HG02678 (cell line): ENCODE results near the gene MBOAT2.
"Not testable (repeated sequence)": the region's sequence is repeated elsewhere in the genome, so short reads cannot be mapped to it uniquely, and the experiment has no call there.

Source experiments
- ATAC-seq: cut with Tn5 transposase; IDR thresholded peaks from one replicate; pipeline ENCODE4 v1.9.1; 2021; ENCODE audit warnings: mild to moderate bottlenecking, moderate library complexity; ENCODE audit not compliant: unreplicated experiment

MBOAT2 gene

DNA sequence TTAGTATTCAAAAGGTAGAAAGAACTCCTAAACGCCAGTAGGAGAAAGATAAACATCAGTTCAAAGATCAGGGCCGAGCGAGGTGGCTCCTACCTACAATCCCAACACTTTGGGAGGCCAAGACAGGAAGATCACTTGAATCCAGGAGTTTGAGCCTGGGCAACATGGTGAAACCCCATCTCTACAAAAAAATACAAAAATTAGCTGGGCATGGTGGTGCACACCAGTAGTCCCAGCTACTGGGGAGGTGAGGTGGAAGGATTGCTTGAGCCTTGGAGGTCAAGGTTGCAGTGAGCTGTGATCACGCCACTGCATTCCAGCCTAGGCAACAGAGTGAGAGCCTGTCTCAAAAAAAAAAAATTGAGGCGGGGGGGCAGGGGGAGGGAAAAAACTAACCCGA lies 40.6 kb downstream of the MBOAT2 start:
- no peak for ATAC-seq

DNA sequence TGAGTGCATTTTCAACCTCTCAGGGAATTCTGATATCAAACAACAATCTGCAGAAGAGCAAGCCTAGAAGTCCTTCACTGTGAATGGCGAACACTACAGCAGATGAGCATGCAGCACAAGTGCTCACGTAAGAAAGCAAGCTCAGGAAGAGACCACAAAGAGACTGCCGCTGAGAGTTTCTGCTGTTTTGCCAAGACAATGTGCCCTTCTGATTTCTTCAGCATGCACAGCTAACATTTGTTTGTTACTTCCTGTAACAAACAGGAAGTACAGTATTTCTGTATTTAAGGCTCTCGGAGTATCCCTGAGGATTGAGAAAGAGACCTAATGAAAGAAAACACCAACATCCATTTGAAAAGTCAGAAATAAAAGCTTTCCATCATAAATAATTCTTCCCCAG lies 45.9 kb downstream of the MBOAT2 start:
- no peak for ATAC-seq

DNA sequence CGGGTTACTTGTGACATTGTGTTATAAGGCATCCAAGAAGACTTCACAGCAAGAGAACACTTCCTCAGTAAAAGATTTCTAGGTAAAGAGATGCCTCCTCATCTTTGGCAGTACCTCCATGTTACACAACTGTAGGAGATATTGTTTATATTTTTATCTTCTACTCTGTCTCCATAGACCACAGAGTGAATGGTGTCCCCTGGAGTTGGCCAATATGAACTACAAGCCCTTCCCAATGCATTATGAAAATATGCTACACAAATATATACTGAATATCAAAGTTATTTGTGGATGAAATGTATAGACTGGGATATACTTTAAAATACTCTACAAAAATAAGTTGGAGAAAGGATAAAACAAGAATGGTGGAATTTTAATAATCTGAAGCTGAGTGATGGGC lies 46.7 kb downstream of the MBOAT2 start:
- no peak for ATAC-seq

DNA sequence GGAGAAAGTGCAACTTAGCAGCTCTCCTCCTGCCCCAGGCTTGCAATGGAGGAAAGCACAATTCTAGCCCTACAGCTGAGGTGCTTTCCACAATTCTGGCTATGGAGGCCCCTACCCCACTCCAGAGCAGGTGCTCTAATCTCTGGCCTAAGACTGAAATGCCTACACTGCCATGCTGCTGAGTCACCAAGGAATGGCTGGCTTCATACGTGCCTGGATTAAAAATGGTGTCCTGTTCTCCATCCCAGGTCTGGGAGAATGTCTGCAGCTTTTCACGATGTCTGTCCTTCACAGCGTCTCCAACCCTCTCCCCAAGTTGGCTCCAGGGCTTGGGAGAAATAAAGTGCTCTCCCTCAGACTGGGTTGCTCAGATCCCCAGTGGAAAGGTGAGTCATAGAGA lies 48.5 kb downstream of the MBOAT2 start:
- ATAC-seq, result no peak

DNA sequence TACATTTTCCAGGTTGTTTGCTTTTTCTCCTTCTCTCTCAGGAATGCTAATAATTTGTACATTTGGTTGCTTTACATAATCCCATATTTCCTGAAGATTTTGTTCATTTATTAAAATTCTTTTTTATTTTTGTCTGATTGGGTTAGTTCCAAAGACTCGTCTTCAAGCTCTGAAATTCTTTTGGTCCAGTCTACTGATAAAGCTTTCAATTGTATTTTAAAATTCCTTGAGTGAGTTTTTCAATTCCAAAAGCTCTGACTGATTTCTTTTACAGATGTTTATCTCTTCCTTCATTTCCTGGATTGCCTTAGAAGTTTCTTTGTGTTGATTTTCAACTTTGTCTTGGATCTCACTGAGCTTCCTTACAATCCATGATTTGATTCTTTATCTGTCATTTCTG lies 50.0 kb downstream of the MBOAT2 start:
- no peak for ATAC-seq

DNA sequence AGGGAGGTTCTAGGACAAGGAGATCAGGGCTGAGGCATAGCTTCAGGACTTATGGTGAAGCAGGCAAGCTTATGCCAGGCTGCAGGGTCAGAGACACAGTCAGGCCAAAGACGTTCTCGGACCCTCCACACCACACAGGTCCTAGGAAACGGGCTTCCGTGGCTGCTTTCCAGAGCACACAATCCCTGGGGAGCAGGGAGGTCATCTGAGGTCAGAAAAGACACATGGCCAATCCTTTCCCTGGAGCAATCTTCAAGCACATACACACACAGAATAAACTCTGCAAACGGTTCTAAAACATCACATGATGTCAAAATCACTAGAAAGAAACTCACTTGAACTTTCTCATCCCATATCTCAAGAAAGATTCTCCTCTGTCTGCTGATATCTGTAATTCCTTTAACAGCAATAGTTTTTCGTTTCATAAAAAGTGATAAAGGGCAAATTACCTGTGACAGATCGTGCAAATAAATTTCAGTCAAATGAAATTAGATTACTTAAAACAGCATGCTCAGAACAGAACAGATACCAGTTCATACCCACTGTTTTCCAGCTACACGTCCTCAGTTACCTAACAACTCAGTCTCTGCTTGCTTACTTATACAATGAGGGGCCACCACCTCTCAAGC lies 63.9 kb downstream of the MBOAT2 start:
- no peak for ATAC-seq

DNA sequence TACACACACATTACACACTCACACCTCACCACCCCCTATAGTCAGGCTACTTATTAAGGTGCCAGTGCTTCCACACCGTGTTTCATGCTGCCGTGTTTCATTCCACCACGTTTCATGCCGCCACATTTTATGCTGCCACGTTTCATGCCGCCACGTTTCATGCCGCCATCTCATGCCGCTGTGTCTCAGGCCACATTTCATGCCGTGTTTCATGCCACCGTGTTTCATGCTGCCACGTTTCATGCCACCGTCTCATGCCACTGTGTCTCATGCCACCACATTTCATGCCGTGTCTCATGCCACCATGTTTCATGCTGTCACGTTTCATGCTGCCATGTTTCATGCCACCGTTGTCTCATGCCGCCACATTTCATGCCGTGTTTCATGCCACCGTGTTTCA lies 65.1 kb downstream of the MBOAT2 start:
- no peak for ATAC-seq

DNA sequence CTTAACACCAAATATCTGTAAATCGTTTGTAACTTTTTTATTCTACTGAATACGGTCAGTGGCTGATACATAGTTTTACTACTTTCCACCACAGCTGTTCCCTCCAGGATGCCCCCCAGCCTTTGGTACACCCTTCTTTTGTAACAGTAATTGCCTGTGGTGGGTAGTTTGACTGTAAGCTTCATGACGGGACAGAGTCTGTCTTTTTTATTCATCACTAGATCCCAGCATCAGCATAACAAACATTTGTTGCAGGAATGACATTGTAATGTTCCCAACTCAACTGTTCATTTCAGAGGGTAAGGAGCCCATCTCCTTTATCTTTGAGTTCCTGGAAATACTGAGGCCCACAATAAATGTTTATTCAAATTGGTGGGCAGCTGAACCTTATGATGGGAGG lies 67.5 kb downstream of the MBOAT2 start:
- no peak for ATAC-seq

DNA sequence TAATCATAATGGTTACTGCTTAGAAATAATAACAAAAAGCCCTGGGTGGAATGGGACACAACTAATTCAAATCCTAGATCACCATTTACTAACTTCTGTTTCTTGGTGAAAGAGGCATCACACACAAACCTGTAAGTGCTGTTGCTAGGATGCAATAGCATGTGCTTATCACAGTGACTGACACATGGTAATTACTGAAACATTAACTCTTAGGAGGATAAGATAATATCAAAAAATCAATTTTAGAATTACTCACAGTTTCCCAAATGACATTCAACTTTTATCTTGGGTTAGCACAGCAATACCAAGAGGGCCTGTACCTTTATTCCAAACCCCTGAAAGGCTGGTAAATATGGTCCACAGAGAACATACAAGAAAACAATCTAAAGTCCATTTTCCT lies 69.1 kb downstream of the MBOAT2 start:
- ATAC-seq, result no peak

DNA sequence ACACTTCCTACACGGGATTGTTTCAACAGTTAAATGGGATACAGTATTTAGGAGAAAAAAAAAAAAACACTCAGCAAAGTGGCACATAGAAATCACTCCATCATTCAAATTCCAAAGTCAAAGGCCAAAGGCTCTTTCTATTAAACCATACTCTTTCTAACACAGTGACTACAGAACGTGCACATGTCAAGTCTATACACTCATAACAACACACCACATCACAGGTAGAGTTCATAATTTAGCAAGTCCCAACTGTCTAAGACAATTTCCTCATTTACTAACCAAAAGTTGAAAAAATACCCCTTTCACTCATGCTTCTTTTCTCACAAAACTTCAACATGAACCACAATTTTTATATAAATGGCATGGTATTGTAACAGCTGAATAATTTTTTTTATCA lies 70.8 kb downstream of the MBOAT2 start:
- ATAC-seq, result no peak

DNA sequence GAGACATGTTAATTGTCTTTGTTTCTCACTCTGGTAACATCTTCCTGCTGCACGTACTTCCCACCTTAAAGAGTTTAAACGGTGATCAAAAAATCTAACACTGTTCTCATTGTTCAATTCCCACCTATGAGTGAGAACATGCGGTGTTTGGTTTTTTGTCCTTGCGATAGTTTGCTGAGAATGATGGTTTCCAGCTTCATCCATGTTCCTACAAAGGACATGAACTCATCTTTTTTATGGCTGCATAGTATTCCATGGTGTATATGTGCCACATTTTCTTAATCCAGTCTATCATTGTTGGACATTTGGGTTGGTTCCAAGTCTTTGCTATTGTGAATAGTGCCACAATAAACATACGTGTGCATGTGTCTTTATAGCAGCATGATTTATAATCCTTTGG lies 73.3 kb downstream of the MBOAT2 start:
- ATAC-seq, result not testable (repeated sequence)

DNA sequence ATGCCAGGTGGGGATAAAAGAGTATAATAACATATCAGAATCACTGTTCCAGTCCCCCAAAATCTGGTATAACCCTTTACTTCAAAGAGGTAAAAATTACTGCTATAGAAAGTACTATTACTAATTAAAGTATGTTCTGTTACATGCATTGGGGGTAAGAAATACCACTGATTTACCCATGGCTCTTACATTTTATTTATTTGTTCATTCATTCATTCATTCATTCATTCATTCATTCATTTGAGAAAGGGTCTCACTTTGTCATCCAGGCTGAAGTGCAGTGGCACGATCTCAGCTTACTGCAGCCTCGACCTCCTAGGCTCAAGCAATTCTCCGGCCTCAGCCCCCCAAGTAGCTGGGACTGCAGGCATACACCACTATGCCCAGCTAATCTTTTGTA lies 74.4 kb downstream of the MBOAT2 start:
- no peak for ATAC-seq

DNA sequence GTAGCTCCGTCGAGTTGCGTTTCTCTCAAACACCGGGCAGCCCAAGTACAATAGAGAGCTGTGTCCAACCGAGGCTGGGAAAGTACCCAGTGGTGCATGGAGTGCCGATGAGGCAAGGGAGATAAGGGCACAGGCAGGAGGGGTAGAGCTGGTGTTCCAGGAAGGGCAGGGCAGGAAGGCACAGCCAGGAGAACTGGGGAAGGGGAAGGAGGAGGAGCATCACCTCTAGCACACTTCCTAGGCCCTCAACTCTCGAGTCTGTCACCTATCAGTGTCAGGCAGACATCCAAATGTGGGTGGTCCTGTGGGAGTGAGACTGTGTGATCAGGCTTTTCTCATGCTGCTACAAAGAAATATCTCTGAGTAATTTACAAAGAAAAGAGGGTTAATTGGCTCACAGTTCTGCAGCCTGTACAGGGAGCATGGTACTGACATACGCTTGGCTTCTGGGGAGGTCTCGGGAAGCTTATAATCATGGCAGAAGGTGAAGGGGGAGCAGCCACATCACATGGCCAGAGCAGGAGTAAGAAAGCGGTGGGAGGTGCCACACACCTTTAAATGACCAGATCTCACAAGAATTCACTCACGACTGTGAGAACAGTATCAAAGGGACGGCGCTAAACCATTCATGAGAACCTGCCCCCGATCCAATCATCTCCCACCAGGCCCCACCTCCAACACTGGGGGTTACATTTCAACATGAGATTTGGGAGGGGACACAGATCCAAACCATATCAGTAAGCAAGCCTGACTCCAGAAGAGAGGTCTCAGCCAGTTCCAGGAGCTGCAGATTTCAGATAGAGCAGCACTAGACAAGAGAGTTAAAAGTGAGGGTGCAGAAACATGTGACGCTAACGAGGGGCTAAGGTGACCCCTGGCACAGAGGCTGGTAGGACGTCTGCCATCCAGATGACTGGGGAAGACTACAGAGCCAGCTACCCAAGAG lies 75.7 kb downstream of the MBOAT2 start:
- ATAC-seq, result no peak

DNA sequence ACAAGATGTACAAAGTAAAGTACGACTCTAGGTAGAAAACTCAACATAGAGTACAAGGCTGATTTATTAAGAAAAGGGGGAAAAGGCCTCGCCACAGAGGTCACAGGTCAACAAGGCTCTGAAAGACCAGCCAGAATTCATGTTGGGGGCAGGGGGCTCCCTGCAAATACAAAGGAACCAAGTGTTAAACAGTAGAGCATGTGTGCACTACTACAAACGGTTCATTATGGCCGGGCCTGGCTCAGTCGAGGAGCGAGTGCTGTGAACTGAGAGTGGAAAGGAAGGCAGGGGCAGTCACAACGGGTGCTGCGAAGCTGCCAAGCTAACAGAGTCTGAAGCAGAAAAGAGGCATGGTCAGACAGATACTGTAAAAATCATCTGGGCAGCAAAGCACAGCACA lies 77.1 kb downstream of the MBOAT2 start:
- ATAC-seq, result no peak

DNA sequence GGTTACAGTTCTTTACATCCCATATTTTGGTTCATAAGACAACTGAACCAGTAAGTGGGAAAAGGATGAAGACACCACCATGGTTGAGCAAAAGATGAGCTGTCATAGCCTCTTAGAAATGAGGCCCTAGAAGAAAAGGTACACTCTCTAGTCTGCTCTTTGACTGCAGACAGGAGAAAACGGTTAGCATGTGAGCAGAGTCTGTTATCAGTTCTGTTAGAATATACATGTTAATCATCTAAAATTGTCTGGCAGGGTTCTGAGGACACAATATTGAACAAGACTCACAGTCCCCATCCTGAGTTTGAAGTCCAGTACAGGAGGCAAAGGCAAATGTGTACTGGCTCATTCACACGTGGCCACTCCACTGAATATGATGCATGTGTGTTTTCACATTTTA lies 78.1 kb downstream of the MBOAT2 start:
- ATAC-seq, result no peak

DNA sequence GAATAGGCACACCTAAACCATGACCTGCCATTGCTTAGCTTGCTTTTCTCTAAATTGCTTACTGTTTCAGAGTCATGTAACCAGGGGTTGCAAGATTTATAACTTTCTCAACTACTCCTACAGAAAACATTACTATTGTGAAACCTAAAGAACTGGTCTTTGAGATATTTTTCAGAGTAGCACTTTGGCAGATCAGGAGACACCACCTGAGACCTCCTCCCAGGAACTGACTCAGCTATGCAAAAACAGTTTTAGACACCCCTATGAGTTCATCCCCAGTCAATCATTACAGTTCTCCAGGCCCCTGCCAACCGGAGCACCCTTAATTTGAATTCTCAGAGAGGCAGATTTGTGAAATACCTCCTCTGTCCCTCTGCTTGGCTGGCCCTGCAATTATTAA lies 80.3 kb downstream of the MBOAT2 start:
- ATAC-seq, result no peak

DNA sequence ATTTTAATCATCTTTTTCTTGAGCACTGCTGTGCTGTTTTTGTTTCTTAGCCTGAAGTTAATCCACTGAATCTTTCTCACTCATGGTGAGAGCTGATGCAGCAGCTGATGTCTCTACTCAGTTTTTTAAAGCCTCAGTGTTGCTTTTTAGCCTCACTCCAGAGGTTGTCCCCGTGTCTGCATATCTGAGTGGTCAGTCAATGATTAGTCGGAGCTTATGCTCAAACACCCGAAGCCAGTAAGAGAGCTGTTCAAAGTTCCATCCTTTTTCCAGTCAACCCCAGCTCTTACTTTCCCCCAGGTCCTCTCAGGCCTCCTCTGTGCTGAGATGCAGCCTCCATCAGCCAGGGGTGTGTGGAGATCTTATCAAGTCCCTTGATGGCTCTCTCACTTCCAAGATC lies 81.1 kb downstream of the MBOAT2 start:
- no peak for ATAC-seq

DNA sequence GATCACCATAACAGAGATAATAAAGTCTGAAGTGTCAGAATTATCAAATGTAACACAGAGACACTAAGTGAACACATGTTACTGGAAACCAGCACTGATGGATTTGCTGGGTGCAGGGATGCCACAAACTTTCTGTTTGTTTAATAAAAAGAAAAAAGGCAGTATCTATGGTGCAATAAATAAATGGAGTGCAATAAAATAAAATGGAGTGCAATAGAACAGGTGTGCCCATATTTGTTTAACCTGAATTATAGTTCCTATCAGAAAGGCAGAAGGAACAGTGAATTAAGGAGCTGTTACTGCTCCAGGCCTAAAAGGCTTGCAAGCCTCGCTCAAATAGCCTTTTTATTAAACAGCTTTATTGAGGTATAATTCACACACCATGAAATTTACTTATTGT lies 85.1 kb downstream of the MBOAT2 start:
- ATAC-seq, result no peak

DNA sequence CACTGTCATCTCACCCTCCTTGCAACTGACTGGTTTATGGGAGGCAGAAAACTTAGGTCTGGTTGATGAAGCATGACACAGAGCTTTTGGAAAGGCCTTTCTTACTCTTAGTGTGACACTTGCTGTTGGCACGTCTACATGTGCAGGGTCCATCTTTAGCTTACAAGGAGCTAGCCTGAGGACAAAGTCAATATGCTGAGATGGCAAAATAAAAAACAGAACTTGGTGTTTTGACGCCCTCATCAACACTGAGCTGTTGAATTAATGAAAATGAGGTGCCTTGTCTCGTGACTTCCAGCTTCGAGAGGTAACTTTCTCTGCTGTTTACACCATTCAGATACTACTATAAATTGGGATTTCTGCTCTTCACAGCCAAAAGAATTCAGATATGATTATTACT lies 87.5 kb downstream of the MBOAT2 start:
- no peak for ATAC-seq

DNA sequence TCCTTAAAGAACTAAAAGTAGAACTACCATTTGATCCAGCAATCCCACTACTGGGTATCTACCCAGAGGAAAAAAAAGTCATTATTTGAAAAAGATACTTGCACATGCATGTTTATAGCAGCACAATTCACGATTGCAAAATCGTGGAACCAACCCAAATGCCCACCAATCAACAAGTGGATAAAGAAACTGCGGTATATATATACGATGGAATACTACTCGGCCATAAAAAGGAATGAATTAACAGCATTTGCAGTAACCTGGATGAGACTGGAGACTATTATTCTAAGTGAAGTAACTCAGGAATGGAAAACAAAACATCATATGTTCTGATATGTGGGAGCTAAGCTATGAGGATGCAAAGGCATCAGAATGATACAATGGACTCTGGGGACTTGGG lies 89.7 kb downstream of the MBOAT2 start:
- ATAC-seq, result not testable (repeated sequence)

DNA sequence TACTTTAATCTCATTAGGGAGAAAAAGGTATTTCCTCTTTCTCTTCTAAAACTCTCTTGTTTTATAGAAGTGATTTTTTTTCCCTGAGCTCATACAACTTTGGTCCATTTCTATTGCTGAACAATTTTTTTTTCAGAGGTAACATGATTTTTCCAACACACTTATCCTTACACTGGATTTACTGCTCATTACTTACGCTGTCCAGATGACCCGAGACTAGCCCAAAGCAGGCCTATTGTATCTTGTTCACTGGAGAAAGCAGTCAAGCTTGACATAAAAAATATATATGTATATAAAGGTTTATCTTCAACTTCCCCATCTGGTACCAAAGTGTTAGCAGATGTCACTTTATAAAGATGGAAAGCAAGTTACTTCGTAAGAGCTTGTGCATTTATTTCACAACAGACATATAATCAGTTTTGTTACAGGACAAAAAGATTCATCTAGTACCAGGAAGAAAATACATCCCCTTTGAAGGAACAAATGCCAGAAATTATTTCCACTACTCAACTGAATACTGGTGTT lies 95.7 kb downstream of the MBOAT2 start:
- no peak for ATAC-seq

DNA sequence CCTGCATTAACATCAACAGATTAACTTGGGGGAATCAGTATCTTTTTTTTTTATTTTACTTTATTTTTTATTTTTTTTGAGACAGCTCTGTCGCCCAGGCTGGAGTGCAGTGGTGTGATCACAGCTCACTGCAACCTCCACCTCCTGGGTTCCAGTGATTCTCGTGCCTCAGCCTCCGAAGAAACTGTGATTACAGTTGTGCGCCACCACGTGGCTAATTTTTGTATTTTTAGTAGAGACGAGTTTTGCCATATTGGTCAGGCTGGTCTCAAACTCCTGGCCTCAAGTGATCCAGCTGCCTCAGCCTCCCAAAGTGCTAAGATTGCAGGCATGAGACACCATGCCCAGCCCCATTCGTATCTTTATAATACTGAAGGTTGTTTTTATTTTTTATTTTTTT lies 99.6 kb downstream of the MBOAT2 start:
- not testable (repeated sequence) for ATAC-seq
